ENCODE data around the gene ETNK2. TPM values are rescaled to one million over a fixed set of nuclear protein-coding genes. Genes with fewer than 3 reads are reported as not detected.

The ETNK2 gene
- total and polyA plus RNA-seq, 2 experiments from 2014 or later: 7.6 to 26.2 TPM

DNA sequence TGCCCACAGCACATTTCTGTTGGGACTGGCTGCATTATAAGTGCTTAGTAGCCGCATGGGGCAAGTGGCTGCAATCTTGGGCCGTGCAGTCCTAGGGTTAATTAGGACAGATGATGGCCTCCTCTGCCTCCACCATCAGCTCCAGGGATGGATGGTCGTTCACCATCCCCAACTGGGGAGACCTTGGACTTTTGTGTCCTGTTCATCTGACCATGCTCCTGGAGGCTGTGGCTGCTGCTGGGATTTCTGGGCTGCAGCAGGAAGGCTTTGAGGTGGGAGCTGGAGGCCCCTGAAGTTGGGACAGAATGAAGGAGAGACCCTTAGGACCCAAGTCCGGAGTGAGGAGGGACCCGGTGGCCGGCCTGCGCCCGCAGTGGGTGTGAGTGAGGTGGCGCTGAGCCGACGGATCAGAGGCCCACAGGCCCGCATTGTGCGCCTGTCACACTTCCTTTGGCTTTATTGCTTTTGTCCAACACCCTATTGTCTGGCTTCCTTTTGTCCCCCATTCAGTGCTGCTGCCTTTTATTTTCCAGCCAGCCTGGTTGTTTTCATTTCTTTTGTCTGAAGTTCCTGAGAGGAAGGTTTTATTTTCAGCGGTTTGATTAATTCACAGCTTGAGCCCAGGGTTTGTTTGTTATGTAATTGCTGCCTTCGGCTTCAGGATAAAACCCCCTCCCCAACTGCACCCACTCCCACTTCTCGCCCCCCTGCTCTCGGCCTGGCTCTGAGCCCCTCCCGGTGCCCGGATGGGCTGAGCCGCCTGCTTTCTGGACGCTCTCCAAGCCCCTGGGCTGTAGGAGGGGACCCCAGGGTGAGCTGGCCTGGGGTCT, 43.3 kb downstream of the ETNK2 start:
- no peaks in the 10 kb centered on the region for H3K36me3 ChIP-seq (ENCODE audit: insufficient read depth)
- H3K79me2 ChIP-seq (replicated peaks; ENCODE audit: insufficient read depth): peaks cover 93% of the 10 kb centered on the region
- H3K4me1 ChIP-seq (ENCODE audit: insufficient read depth): peaks cover 80% of the 10 kb centered on the region
- H3F3A ChIP-seq (replicated peaks; ENCODE audit: low read depth): 0 out of 2 replicates have a peak, but pooled peaks cover 5% of the 10 kb centered on the region
- TF ChIP-seq CREB1 (CRISPR knock-in tag; IDR thresholded peaks at IDR 0.05; ENCODE audit: low read depth) (0 out of 2 replicates have a peak, but pooled peaks have one; percentile 10), ZNF114 (CRISPR knock-in tag; IDR thresholded peaks at IDR 0.05) (no peak), STAT1 (IDR thresholded peaks at IDR 0.05; ENCODE audit: unreplicated experiment) (no peak), EZH2 (IDR thresholded peaks at IDR 0.05; ENCODE audit: low read depth, unreplicated experiment) (no peak), EZH2phosphoT487 (IDR thresholded peaks at IDR 0.05; ENCODE audit: unreplicated experiment) (no peak), POLR2AphosphoS5 (IDR thresholded peaks at IDR 0.05; ENCODE audit: low read depth) (no peak)
- TF ChIP-seq, protein P1, sequence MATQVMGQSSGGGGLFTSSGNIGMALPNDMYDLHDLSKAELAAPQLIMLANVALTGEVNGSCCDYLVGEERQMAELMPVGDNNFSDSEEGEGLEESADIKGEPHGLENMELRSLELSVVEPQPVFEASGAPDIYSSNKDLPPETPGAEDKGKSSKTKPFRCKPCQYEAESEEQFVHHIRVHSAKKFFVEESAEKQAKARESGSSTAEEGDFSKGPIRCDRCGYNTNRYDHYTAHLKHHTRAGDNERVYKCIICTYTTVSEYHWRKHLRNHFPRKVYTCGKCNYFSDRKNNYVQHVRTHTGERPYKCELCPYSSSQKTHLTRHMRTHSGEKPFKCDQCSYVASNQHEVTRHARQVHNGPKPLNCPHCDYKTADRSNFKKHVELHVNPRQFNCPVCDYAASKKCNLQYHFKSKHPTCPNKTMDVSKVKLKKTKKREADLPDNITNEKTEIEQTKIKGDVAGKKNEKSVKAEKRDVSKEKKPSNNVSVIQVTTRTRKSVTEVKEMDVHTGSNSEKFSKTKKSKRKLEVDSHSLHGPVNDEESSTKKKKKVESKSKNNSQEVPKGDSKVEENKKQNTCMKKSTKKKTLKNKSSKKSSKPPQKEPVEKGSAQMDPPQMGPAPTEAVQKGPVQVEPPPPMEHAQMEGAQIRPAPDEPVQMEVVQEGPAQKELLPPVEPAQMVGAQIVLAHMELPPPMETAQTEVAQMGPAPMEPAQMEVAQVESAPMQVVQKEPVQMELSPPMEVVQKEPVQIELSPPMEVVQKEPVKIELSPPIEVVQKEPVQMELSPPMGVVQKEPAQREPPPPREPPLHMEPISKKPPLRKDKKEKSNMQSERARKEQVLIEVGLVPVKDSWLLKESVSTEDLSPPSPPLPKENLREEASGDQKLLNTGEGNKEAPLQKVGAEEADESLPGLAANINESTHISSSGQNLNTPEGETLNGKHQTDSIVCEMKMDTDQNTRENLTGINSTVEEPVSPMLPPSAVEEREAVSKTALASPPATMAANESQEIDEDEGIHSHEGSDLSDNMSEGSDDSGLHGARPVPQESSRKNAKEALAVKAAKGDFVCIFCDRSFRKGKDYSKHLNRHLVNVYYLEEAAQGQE (IDR thresholded peaks at IDR 0.05; ENCODE audit: unreplicated experiment): no peak
- TF ChIP-seq, protein P2, sequence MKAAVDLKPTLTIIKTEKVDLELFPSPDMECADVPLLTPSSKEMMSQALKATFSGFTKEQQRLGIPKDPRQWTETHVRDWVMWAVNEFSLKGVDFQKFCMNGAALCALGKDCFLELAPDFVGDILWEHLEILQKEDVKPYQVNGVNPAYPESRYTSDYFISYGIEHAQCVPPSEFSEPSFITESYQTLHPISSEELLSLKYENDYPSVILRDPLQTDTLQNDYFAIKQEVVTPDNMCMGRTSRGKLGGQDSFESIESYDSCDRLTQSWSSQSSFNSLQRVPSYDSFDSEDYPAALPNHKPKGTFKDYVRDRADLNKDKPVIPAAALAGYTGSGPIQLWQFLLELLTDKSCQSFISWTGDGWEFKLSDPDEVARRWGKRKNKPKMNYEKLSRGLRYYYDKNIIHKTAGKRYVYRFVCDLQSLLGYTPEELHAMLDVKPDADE (IDR thresholded peaks at IDR 0.05): peak; percentile 30; the same call in 1 of the 2 replicates
- TF ChIP-seq, protein P3, sequence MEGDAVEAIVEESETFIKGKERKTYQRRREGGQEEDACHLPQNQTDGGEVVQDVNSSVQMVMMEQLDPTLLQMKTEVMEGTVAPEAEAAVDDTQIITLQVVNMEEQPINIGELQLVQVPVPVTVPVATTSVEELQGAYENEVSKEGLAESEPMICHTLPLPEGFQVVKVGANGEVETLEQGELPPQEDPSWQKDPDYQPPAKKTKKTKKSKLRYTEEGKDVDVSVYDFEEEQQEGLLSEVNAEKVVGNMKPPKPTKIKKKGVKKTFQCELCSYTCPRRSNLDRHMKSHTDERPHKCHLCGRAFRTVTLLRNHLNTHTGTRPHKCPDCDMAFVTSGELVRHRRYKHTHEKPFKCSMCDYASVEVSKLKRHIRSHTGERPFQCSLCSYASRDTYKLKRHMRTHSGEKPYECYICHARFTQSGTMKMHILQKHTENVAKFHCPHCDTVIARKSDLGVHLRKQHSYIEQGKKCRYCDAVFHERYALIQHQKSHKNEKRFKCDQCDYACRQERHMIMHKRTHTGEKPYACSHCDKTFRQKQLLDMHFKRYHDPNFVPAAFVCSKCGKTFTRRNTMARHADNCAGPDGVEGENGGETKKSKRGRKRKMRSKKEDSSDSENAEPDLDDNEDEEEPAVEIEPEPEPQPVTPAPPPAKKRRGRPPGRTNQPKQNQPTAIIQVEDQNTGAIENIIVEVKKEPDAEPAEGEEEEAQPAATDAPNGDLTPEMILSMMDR (conservative IDR thresholded peaks at IDR 0.05; ENCODE audit: low read depth in 2 of 2): no peak
- TF ChIP-seq, protein P4, sequence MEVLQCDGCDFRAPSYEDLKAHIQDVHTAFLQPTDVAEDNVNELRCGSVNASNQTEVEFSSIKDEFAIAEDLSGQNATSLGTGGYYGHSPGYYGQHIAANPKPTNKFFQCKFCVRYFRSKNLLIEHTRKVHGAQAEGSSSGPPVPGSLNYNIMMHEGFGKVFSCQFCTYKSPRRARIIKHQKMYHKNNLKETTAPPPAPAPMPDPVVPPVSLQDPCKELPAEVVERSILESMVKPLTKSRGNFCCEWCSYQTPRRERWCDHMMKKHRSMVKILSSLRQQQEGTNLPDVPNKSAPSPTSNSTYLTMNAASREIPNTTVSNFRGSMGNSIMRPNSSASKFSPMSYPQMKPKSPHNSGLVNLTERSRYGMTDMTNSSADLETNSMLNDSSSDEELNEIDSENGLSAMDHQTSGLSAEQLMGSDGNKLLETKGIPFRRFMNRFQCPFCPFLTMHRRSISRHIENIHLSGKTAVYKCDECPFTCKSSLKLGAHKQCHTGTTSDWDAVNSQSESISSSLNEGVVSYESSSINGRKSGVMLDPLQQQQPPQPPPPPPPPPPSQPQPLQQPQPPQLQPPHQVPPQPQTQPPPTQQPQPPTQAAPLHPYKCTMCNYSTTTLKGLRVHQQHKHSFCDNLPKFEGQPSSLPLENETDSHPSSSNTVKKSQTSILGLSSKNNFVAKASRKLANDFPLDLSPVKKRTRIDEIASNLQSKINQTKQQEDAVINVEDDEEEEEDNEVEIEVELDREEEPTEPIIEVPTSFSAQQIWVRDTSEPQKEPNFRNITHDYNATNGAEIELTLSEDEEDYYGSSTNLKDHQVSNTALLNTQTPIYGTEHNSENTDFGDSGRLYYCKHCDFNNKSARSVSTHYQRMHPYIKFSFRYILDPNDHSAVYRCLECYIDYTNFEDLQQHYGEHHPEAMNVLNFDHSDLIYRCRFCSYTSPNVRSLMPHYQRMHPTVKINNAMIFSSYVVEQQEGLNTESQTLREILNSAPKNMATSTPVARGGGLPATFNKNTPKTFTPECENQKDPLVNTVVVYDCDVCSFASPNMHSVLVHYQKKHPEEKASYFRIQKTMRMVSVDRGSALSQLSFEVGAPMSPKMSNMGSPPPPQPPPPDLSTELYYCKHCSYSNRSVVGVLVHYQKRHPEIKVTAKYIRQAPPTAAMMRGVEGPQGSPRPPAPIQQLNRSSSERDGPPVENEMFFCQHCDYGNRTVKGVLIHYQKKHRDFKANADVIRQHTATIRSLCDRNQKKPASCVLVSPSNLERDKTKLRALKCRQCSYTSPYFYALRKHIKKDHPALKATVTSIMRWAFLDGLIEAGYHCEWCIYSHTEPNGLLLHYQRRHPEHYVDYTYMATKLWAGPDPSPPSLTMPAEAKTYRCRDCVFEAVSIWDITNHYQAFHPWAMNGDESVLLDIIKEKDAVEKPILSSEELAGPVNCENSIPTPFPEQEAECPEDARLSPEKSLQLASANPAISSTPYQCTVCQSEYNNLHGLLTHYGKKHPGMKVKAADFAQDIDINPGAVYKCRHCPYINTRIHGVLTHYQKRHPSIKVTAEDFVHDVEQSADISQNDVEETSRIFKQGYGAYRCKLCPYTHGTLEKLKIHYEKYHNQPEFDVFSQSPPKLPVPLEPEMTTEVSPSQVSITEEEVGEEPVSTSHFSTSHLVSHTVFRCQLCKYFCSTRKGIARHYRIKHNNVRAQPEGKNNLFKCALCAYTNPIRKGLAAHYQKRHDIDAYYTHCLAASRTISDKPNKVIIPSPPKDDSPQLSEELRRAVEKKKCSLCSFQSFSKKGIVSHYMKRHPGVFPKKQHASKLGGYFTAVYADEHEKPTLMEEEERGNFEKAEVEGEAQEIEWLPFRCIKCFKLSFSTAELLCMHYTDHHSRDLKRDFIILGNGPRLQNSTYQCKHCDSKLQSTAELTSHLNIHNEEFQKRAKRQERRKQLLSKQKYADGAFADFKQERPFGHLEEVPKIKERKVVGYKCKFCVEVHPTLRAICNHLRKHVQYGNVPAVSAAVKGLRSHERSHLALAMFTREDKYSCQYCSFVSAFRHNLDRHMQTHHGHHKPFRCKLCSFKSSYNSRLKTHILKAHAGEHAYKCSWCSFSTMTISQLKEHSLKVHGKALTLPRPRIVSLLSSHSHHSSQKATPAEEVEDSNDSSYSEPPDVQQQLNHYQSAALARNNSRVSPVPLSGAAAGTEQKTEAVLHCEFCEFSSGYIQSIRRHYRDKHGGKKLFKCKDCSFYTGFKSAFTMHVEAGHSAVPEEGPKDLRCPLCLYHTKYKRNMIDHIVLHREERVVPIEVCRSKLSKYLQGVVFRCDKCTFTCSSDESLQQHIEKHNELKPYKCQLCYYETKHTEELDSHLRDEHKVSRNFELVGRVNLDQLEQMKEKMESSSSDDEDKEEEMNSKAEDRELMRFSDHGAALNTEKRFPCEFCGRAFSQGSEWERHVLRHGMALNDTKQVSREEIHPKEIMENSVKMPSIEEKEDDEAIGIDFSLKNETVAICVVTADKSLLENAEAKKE (CRISPR knock-in tag; IDR thresholded peaks at IDR 0.05): peak; percentile 74; the same call in 1 of the 2 replicates
- H3K27ac ChIP-seq (ENCODE audit: low read depth): peak overlapping the region; percentile 78
- Mint-ChIP-seq H3K27ac (peak overlapping the region; percentile 88), H3K4me1 (peaks cover 73% of the 10 kb centered on the region), H3K27me3 (ENCODE audit: insufficient read depth, low read depth, poor library complexity) (peaks cover 17% of the 10 kb centered on the region), H3K9me3 (no peaks in the 10 kb centered on the region), H3K36me3 (ENCODE audit: low read depth) (peaks cover 11% of the 10 kb centered on the region; the same call in 1 of the 3 replicates), H3K4me3 (peak overlapping the region; percentile 62)
- H2AFZ ChIP-seq: no peak overlapping the region
- H3K4me2 ChIP-seq: peak overlapping the region; percentile 69
- no peaks in the 10 kb centered on the region for H3K9me2 ChIP-seq (ENCODE audit: insufficient read depth)
- H4K20me1 ChIP-seq (replicated peaks; ENCODE audit: insufficient read depth): peaks cover 15% of the 10 kb centered on the region
- ATAC-seq (peak; percentile 85), DNase-seq (ENCODE audit: low spot score) (peak; percentile 96)
- H3K27me3 ChIP-seq (ENCODE audit: insufficient read depth): no peaks in the 10 kb centered on the region
- H3K4me3 ChIP-seq: peak overlapping the region; percentile 40
